Endothelial cell of umbilical vein (primary cell): ENCODE measurements around the gene LMBRD1. TPM values are rescaled to one million over a fixed set of nuclear protein-coding genes. Genes with fewer than 3 reads are reported as not detected.

ENCODE experiments used
- BruUV-seq: library from RNA; stranded (reverse); fragments of 400-500 nt; replicated peaks from 2 replicates; lab custom pipeline; 2021; lab: Mats Ljungman, UMichigan
- CTCF ChIA-PET: fragments of 300-600, 350-600 bp; sonication (Branson Sonifier 250); formaldehyde crosslinking; loops from one replicate; lab custom pipeline; 2021; ENCODE audit warnings: antibody characterized with exemption, inconsistent platforms; lab: Charles Lee
- POLR2A ChIA-PET: fragments of 300-600, 350-600 bp; sonication (Branson Sonifier 250); formaldehyde crosslinking; loops from one replicate; lab custom pipeline; 2021; ENCODE audit warnings: antibody characterized with exemption, inconsistent platforms; lab: Charles Lee
- DNase-seq: peaks from one replicate; pipeline ENCODE4 v3.0.0-alpha.2; 2011; ENCODE audit warnings: low read depth, low spot score
- FAIRE-seq: peaks from 2 replicates; lab custom pipeline; 2011; peaks lifted over from hg19 to GRCh38; lab: Jason Lieb, UNC
- H2AFZ ChIP-seq: 2 replicates; pipeline ENCODE4 v1.6.0; 2012; ENCODE audit warnings: low read depth, low read length, control low read depth, inconsistent platforms
- H3K27ac ChIP-seq: 2 replicates; pipeline ENCODE4 v1.5.1; 2011; ENCODE audit warnings: low read depth, mild to moderate bottlenecking, control low read depth, low read length, moderate library complexity; ENCODE audit not compliant: insufficient read depth
- H3K27me3 ChIP-seq, 2 experiments: 2 replicates each; pipeline versions ENCODE4 v1.6.0 to v1.6.1; 2011; ENCODE audit warnings: low read length in 2 of 2, mixed read lengths in 1 of 2; ENCODE audit not compliant: control insufficient read depth in 2 of 2, insufficient read depth in 2 of 2
- H3K36me3 ChIP-seq, 2 experiments: 2 replicates in 1 of 2; 3 replicates in 1 of 2; pipeline ENCODE4 v1.5.1; 2011; ENCODE audit warnings: low read length in 2 of 2, mild to moderate bottlenecking in 1 of 2, moderate library complexity in 1 of 2; ENCODE audit not compliant: control insufficient read depth in 2 of 2, insufficient read depth in 2 of 2; ENCODE audit errors: extremely low read depth in 1 of 2
- H3K4me1 ChIP-seq: 3 replicates; pipeline ENCODE4 v1.5.1; 2011; ENCODE audit warnings: mild to moderate bottlenecking, low read length; ENCODE audit not compliant: control insufficient read depth, insufficient read depth; ENCODE audit errors: extremely low read depth
- H3K4me2 ChIP-seq: 2 replicates; pipeline ENCODE4 v1.6.1; 2011; ENCODE audit warnings: low read length, control low read depth, mixed read lengths; ENCODE audit not compliant: insufficient read depth
- H3K4me3 ChIP-seq, 3 experiments: fragments of 200-600 bp in 1 of 3; sonication (generic), shearing (Covaris generic) in 1 of 3; replicated peaks in 1 of 3; 2 replicates each; pipeline ENCODE4 v1.5.1; 2011 to 2016; ENCODE audit warnings: control low read depth in 3 of 3, low read length in 3 of 3, mild to moderate bottlenecking in 2 of 3, inconsistent platforms in 1 of 3, low read depth in 1 of 3, moderate library complexity in 1 of 3; ENCODE audit not compliant: insufficient read depth in 1 of 3
- H3K79me2 ChIP-seq: 2 replicates; pipeline ENCODE4 v1.6.0; 2012; ENCODE audit warnings: low read length, inconsistent platforms; ENCODE audit not compliant: control insufficient read depth, insufficient read depth
- H3K9ac ChIP-seq: replicated peaks from 2 replicates; pipeline ENCODE3; 2011; ENCODE audit warnings: low read length, control low read depth; ENCODE audit not compliant: insufficient read depth; ENCODE audit errors: extremely low read depth
- H3K9me1 ChIP-seq: replicated peaks from 3 replicates; pipeline ENCODE4 v1.6.0; 2011; ENCODE audit warnings: mild to moderate bottlenecking, low read length; ENCODE audit not compliant: control insufficient read depth, insufficient read depth; ENCODE audit errors: extremely low read depth
- H3K9me3 ChIP-seq: replicated peaks from 2 replicates; pipeline ENCODE4 v1.5.1; 2012; ENCODE audit warnings: low read length, inconsistent platforms; ENCODE audit not compliant: control insufficient read depth, insufficient read depth
- H4K20me1 ChIP-seq: replicated peaks from 2 replicates; pipeline ENCODE3; 2011; ENCODE audit warnings: mild to moderate bottlenecking, low read length; ENCODE audit not compliant: control insufficient read depth, insufficient read depth; ENCODE audit errors: extremely low read depth
- CTCF ChIP-seq, 2 donors: IDR thresholded peaks; 1 replicate in 1 of 2; 2 replicates in 1 of 2; pipeline ENCODE4 v1.5.1; 2011; ENCODE audit warnings: low read length in 2 of 2, mild to moderate bottlenecking in 2 of 2, moderate library complexity in 2 of 2, control low read depth in 1 of 2, inconsistent platforms in 1 of 2, low read depth in 1 of 2; ENCODE audit not compliant: insufficient read depth in 1 of 2; ENCODE audit errors: extremely low read depth in 1 of 2
- EZH2 ChIP-seq: IDR thresholded peaks from 2 replicates; pipeline ENCODE4 v1.6.1; 2012; ENCODE audit warnings: borderline replicate concordance, low read depth, mild to moderate bottlenecking, moderate library complexity, low read length, inconsistent platforms; ENCODE audit not compliant: severe bottlenecking
- FOS ChIP-seq: IDR thresholded peaks from 2 replicates; pipeline ENCODE4 v1.6.1; 2011; ENCODE audit warnings: mild to moderate bottlenecking, low read length, moderate library complexity, borderline replicate concordance; ENCODE audit not compliant: insufficient read depth
- GATA2 ChIP-seq: IDR thresholded peaks from 2 replicates; pipeline ENCODE4 v1.7.0; 2011; ENCODE audit warnings: low read depth, mild to moderate bottlenecking, moderate library complexity, mixed read lengths, low read length; ENCODE audit not compliant: insufficient read length, insufficient read depth
- JUN ChIP-seq: IDR thresholded peaks from 2 replicates; pipeline ENCODE4 v1.6.1; 2011; ENCODE audit warnings: borderline replicate concordance, low read depth; ENCODE audit not compliant: insufficient read length, insufficient read depth
- MYC ChIP-seq: IDR thresholded peaks from one replicate; pipeline ENCODE4 v1.6.1; 2011; ENCODE audit warnings: mild to moderate bottlenecking, low read depth, low read length
- POLR2A ChIP-seq: IDR thresholded peaks from 2 replicates; pipeline ENCODE4 v1.6.1; 2012; ENCODE audit warnings: low read depth, mild to moderate bottlenecking, control low read depth, low read length
- POLR2AphosphoS5 ChIP-seq: IDR thresholded peaks from 2 replicates; pipeline ENCODE4 v1.6.1; 2012; ENCODE audit warnings: low read depth, mild to moderate bottlenecking, control low read depth, low read length, moderate library complexity; ENCODE audit not compliant: insufficient read depth
- dilution Hi-C: fragments of 300-500 bp; cut with MboI; formaldehyde crosslinking; loops from one replicate; pipeline ENCODE4 v1.15.0; 2019; ENCODE audit warnings: low sequenced_read_pairs; ENCODE audit not compliant: extremely low pct_ligation_motif_present
- intact Hi-C: fragments of 100-400 bp; cut with micrococcal nuclease; formaldehyde crosslinking; loops from one replicate; pipeline ENCODE4 v1.10.0; 2022
- polyA plus RNA-seq, 4 experiments: library from polyadenylated mRNA; depleted of rRNA in 3 of 4; stranded (reverse) in 3 of 4; unstranded in 1 of 4; fragments of >200 nt; gene quantifications; 2 replicates each; pipeline versions ENCODE4 v1.2.1 to v1.2.3, GENCODE V29; 2011 to 2012; ENCODE audit warnings: missing spikeins in 1 of 4
- total RNA-seq: library from RNA; stranded (reverse); gene quantifications from 2 replicates; pipeline ENCODE4 v1.2.3, GENCODE V29; 2021
- TF ChIP-seq, protein P1 (sequence below): IDR thresholded peaks from 2 replicates; pipeline ENCODE4 v1.6.1; 2011; ENCODE audit not compliant: insufficient read depth, insufficient read length

The LMBRD1 gene
- total and polyA plus RNA-seq, 2 donors (not counting 3 experiments of a cell fraction or from before 2014, with no cell fraction given), result 9.8 to 14.6 TPM

DNA sequence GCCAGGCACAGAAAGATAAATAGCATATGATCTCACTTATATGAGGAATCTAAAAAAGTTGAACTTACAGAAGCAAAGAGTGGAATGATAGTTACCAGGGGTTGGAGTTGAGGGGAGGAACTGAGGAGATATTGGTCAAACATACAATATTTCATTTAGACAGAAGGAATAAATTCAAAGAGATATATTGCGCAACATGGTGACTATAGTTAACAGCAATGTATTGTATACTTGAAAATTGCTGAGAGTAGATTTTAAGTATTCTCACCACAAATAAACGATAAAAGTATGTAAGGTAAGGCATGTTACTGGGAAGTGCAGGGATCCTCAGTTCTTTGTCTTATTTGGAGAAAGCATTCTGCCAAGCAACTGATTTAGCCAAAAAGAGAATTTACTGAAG, 171.9 kb downstream of the LMBRD1 start:
- dilution Hi-C loops (no loop called here), intact Hi-C loops (no loop called here)
- no peak overlapping the region for H3K9ac ChIP-seq
- no peaks in the 10 kb centered on the region for H3K27me3 ChIP-seq
- no peak overlapping the region for H3K4me2 ChIP-seq
- H4K20me1 ChIP-seq, result no peaks in the 10 kb centered on the region
- FAIRE-seq (no peak), DNase-seq (no peak)
- H3K27ac ChIP-seq, result no peak overlapping the region
- no peaks in the 10 kb centered on the region for H3K36me3 ChIP-seq
- no peak overlapping the region for H2AFZ ChIP-seq
- no peaks in the 10 kb centered on the region for H3K4me1 ChIP-seq
- ChIA-PET POLR2A (no interaction called here), CTCF (no interaction called here)
- H3K9me3 ChIP-seq, result no peaks in the 10 kb centered on the region
- H3K4me3 ChIP-seq, result no peak overlapping the region
- BruUV-seq, result no TSS peak
- no peaks in the 10 kb centered on the region for H3K79me2 ChIP-seq
- no peaks in the 10 kb centered on the region for H3K9me1 ChIP-seq
- TF ChIP-seq GATA2, result no peak
- no peak for TF ChIP-seq CTCF (IDR thresholded peaks at IDR 0.05; ENCODE audit: extremely low read depth in 1 of 2, insufficient read depth in 1 of 2, low read depth in 1 of 2, low read length in 2 of 2)
- TF ChIP-seq MYC, result no peak
- TF ChIP-seq FOS, result no peak
- TF ChIP-seq POLR2A, result no peak
- TF ChIP-seq EZH2, result no peak
- TF ChIP-seq, protein P1, sequence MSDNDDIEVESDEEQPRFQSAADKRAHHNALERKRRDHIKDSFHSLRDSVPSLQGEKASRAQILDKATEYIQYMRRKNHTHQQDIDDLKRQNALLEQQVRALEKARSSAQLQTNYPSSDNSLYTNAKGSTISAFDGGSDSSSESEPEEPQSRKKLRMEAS, result no peak
- no peak for TF ChIP-seq POLR2AphosphoS5
- no peak for TF ChIP-seq JUN

Other genes with a start within 250 kb of the LMBRD1 start
- not detected in 2 replicates for gene COL19A1, start 69.5 kb upstream of the LMBRD1 start, total RNA-seq
- not detected in 2 replicates for gene COL19A1, start 69.5 kb upstream of the LMBRD1 start, polyA plus RNA-seq